Heart left ventricle (tissue), 16 donors: ENCODE measurements around the gene MRGPRX2. TPM values are rescaled to one million over a fixed set of nuclear protein-coding genes. Genes with fewer than 3 reads are reported as not detected.

Experiments
- ATAC-seq, 4 donors: fragments of 200-7000 bp; cut with Tn5 transposase; one replicate each; pipeline ENCODE4 v1.9.1; 2020 to 2022; ENCODE audit warnings: moderate library complexity in 4 of 4, mild to moderate bottlenecking in 3 of 4, moderate number of reproducible peaks in 1 of 4
- DNase-seq, 5 donors: peaks; one replicate each; pipeline ENCODE4 v3.0.0-alpha.2; 2020
- H3K27ac ChIP-seq, 12 donors: fragments of 200-600 bp; sonication (generic) in 4 of 12; one replicate each; pipeline versions ENCODE4 v1.5.0 to v1.8.0; 2016 to 2022; ENCODE audit warnings: mild to moderate bottlenecking in 2 of 12
- H3K27me3 ChIP-seq, 9 donors: fragments of 200-600 bp; sonication (generic) in 2 of 9; one replicate each; pipeline versions ENCODE4 v1.5.1 to v1.8.0; 2016 to 2022; ENCODE audit warnings: mild to moderate bottlenecking in 3 of 9
- H3K36me3 ChIP-seq, 9 donors: fragments of 200-600 bp; sonication (generic) in 2 of 9; one replicate each; pipeline versions ENCODE4 v1.5.0 to v1.8.0; 2018 to 2022; ENCODE audit warnings: mild to moderate bottlenecking in 2 of 9
- H3K4me1 ChIP-seq, 12 donors: fragments of 200-600 bp; sonication (generic) in 4 of 12; one replicate each; pipeline versions ENCODE4 v1.5.0 to v1.8.0; 2016 to 2022; ENCODE audit warnings: mild to moderate bottlenecking in 3 of 12
- H3K4me3 ChIP-seq, 12 donors: fragments of 200-600 bp; sonication (generic) in 4 of 12; one replicate each; pipeline versions ENCODE4 v1.5.0 to v1.8.0; 2017 to 2022; ENCODE audit warnings: mild to moderate bottlenecking in 9 of 12, moderate library complexity in 4 of 12
- H3K9me3 ChIP-seq, 12 donors: fragments of 200-600 bp; sonication (generic) in 4 of 12; one replicate each; pipeline versions ENCODE4 v1.5.0 to v1.8.0; 2016 to 2022; ENCODE audit warnings: mild to moderate bottlenecking in 1 of 12
- POLR2A ChIP-seq, 2 donors: fragments of 450-650 bp; IDR thresholded peaks; one replicate each; pipeline ENCODE4 v1.6.1; 2017; ENCODE audit warnings: antibody characterized with exemption in 2 of 2, mild to moderate bottlenecking in 2 of 2, moderate library complexity in 2 of 2
- WGBS, 4 donors: extraction: QIAGEN DNeasy Blood & Tissue Kit in 2 of 4; methylation state at CpG; one replicate each; pipeline versions ENCODE4 v1.1.5 to v1.1.7; 2013 to 2018; 5-methylcytosine and 5-hydroxymethylcytosine counted together
- intact Hi-C, 10 donors: fragments of 100-400 bp; cut with DNase I; formaldehyde crosslinking; loops; one replicate each; pipeline versions ENCODE4 v1.11.1 to v1.14.2; 2022
- polyA plus RNA-seq, 2 donors: library from polyadenylated mRNA; stranded (reverse); fragments of 200-250 nt; gene quantifications; one replicate each; pipeline ENCODE4 v1.2.3, GENCODE V29; 2013
- total RNA-seq, 9 donors: library from RNA; depleted of rRNA in 2 of 9; stranded (reverse); fragments of >200 nt in 2 of 9; fragmentation: NEBNext Ultra II Directional in 3 of 9; extraction: Animal tissue kit (Norgen Biotek cat#: 25700) in 3 of 9; gene quantifications; one replicate each; pipeline versions ENCODE4 v1.1.0 to v1.2.4, GENCODE V29; 2016 to 2023
- TF ChIP-seq, protein P1 (sequence below), 12 donors: fragments of 200-600 bp; sonication (generic) in 4 of 12; IDR thresholded peaks; one replicate each; pipeline versions ENCODE4 v1.5.0 to v1.8.0; 2018 to 2022; ENCODE audit warnings: antibody characterized with exemption in 12 of 12, mild to moderate bottlenecking in 5 of 12
- donor health status: ischemic (EF 13 %, LVEDD 7.1; RV severe dilation, severe dysfunction).
- donor health status: healthy with polysubstance abuse.
- donor health status: DM: no; HTN: yes; CAD: no.
- donor health status: DM: no; HTN: no; CAD: no.
- donor health status: ischemic (EF 25% LVEDD 6.9; RV normal size, moderate dysfunction).
- donor health status: ischemic (EF 25% LVEDD 5.7; RV mildly dilated, moderate dysfunction).
- donor health status: healthy.
- donor health status: DM: yes; HTN: yes; CAD: no.
- donor health status: ischemic (EF 35%, LVEDD 5.7; RV mildly dilated, moderate dysfunction).
- donor health status: nonischemic (EF 11% LVEDD 7.7; RV severe dilation, severe dysfunction).
- donor health status: DM: yes; HTN: yes; CAD: no.
- donor health status: PGD.
- donor health status: ischemic (EF 29% LVEDD 5.4; RV normal size, mild dysfunction).
- donor health status: nonischemic (EF 23%, LVEDD 6.1; RV moderate dilation, normal function).

The MRGPRX2 gene
- total and polyA plus RNA-seq, 11 donors: 0.13 TPM; not detected in 10

GRCh38 chr11:19013181-19013857 is 47.2 kb downstream of the MRGPRX2 start:
- no peaks in the 10 kb centered on the region for H3K36me3 ChIP-seq
- H3K27me3 ChIP-seq: peaks cover 0 to 6% (median 0%) of the 10 kb centered on the region in 9 donors
- intact Hi-C loops: no loop called here
- DNase-seq (no peak), ATAC-seq (no peak)
- WGBS, 4 donors: 49 to 67% (median 65%) methylated on average over 3 of the region's 3 CpGs
- no peak overlapping the region for H3K4me3 ChIP-seq
- no peaks in the 10 kb centered on the region for H3K4me1 ChIP-seq
- TF ChIP-seq POLR2A (IDR thresholded peaks at IDR 0.05): no peak
- TF ChIP-seq, protein P1, sequence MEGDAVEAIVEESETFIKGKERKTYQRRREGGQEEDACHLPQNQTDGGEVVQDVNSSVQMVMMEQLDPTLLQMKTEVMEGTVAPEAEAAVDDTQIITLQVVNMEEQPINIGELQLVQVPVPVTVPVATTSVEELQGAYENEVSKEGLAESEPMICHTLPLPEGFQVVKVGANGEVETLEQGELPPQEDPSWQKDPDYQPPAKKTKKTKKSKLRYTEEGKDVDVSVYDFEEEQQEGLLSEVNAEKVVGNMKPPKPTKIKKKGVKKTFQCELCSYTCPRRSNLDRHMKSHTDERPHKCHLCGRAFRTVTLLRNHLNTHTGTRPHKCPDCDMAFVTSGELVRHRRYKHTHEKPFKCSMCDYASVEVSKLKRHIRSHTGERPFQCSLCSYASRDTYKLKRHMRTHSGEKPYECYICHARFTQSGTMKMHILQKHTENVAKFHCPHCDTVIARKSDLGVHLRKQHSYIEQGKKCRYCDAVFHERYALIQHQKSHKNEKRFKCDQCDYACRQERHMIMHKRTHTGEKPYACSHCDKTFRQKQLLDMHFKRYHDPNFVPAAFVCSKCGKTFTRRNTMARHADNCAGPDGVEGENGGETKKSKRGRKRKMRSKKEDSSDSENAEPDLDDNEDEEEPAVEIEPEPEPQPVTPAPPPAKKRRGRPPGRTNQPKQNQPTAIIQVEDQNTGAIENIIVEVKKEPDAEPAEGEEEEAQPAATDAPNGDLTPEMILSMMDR (IDR thresholded peaks at IDR 0.05): no peak
- no peak overlapping the region for H3K27ac ChIP-seq
- peaks cover 0 to 16% (median 0%) of the 10 kb centered on the region in 12 donors for H3K9me3 ChIP-seq

DNA sequence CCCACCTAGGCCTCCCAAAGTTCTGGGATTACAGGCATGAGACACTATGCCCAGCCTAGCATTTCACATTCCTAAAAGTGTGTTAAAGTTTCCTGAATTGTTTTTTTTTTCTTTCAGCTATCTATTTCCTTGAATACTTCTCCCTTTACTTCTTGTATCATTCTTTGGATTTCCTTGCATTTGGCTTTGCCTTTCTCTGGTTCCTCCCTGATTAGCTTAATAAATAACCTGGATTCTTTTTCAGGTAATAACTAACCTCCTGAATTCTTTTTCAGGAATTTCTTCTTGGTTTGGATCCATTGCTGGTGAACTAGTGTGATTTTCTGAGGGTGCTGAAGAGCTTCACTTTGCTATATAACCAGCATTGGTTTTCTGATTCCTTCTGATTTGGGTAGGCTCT is 47.9 kb downstream of the MRGPRX2 start:
- DNase-seq (no peak), ATAC-seq (no peak)
- Histone ChIP-seq H3K4me1 (no peaks in the 10 kb centered on the region), H3K27me3 (peaks cover 0 to 2% (median 0%) of the 10 kb centered on the region in 9 donors), H3K36me3 (no peaks in the 10 kb centered on the region), H3K4me3 (no peak overlapping the region), H3K9me3 (peaks cover 0 to 16% (median 0%) of the 10 kb centered on the region in 12 donors), H3K27ac (no peak overlapping the region)
- no peak for TF ChIP-seq POLR2A (IDR thresholded peaks at IDR 0.05)
- TF ChIP-seq, protein P1 (IDR thresholded peaks at IDR 0.05): no peak
- intact Hi-C loops: no loop called here

Other genes starting within 250 kb of the MRGPRX2 start
- gene MRGPRX1, start 121.3 kb downstream of the MRGPRX2 start, total RNA-seq: not detected
- gene MRGPRX1, start 121.3 kb downstream of the MRGPRX2 start, polyA plus RNA-seq: not detected
- 10 to 100 TPM in 3 of 9 donors, 1 to 10 TPM in 6; 6.0 to 12.7 (median 8.9) TPM for gene ZDHHC13, start 56.5 kb upstream of the MRGPRX2 start, total RNA-seq
- 10 to 100 TPM in 1 of 2 donors, 1 to 10 TPM in 1; 4.0 to 13.0 TPM for gene ZDHHC13, start 56.5 kb upstream of the MRGPRX2 start, polyA plus RNA-seq
- 1,000 to 10,000 TPM in 8 of 9 donors, 100 to 1,000 TPM in 1; 988 to 3,521 (median 2,213) TPM for gene CSRP3, start 141.3 kb upstream of the MRGPRX2 start, total RNA-seq
- gene CSRP3, start 141.3 kb upstream of the MRGPRX2 start, polyA plus RNA-seq: 1,000 to 10,000 TPM; 1,002 to 1,556 TPM
- 1 to 10 TPM; 2.3 to 6.6 (median 4.2) TPM for gene E2F8, start 180.2 kb upstream of the MRGPRX2 start, total RNA-seq
- 1 to 10 TPM in 1 of 2 donors, under 1 TPM in 1; 0.84 to 3.0 TPM for gene E2F8, start 180.2 kb upstream of the MRGPRX2 start, polyA plus RNA-seq